ENCODE measurements around the gene KCNJ6. TPM values are rescaled to one million over a fixed set of nuclear protein-coding genes. Genes with fewer than 3 reads are reported as not detected.
"Not testable (repeated sequence)": the region's sequence is repeated elsewhere in the genome, so short reads cannot be mapped to it uniquely, and the experiment has no call there.

Gene KCNJ6
- total and polyA plus RNA-seq, 8 donors: 0.03 to 0.28 (median 0.17) TPM

- Histone ChIP-seq H3K4me3 (no peak overlapping the region), H3K27ac (no peak overlapping the region), H3K9me3 (no peaks in the 10 kb centered on the region), H3K36me3 (no peaks in the 10 kb centered on the region), H3K4me1 (no peaks in the 10 kb centered on the region), H3K27me3 (peaks cover 0 to 5% of the 10 kb centered on the region in 2 donors)
- DNase-seq (no peak), ATAC-seq (no peak)
- TF ChIP-seq CTCF (IDR thresholded peaks at IDR 0.05): no peak
- intact Hi-C loops (cut with DNase I): no loop called here
Observed at GRCh38 chr21:37647781-37648180, 268.5 kb downstream of the KCNJ6 start.

- ATAC-seq; H3K36me3 ChIP-seq; DNase-seq; intact Hi-C loops (cut with DNase I); H3K4me3 ChIP-seq; H3K9me3 ChIP-seq; H3K4me1 ChIP-seq; H3K27me3 ChIP-seq; H3K27ac ChIP-seq: not testable (repeated sequence)
Observed at GRCh38 chr21:37646761-37647160, 269.5 kb downstream of the KCNJ6 start.

GRCh38 chr21:37645848-37646247 is 270.4 kb downstream of the KCNJ6 start:
- Histone ChIP-seq H3K9me3 (no peaks in the 10 kb centered on the region), H3K27me3 (peaks cover 0 to 5% of the 10 kb centered on the region in 2 donors), H3K4me3 (no peak overlapping the region), H3K27ac (no peak overlapping the region), H3K36me3 (no peaks in the 10 kb centered on the region), H3K4me1 (no peaks in the 10 kb centered on the region)
- intact Hi-C loops (cut with DNase I): no loop called here
- DNase-seq (no peak), ATAC-seq (no peak)
- TF ChIP-seq CTCF (IDR thresholded peaks at IDR 0.05): no peak

GRCh38 chr21:37644636-37645035 is 271.6 kb downstream of the KCNJ6 start:
- Histone ChIP-seq H3K27ac (no peak overlapping the region), H3K4me3 (no peak overlapping the region), H3K27me3 (peaks cover 0 to 5% of the 10 kb centered on the region in 2 donors), H3K36me3 (no peaks in the 10 kb centered on the region), H3K9me3 (no peaks in the 10 kb centered on the region), H3K4me1 (no peaks in the 10 kb centered on the region)
- no peak for TF ChIP-seq CTCF (IDR thresholded peaks at IDR 0.05)
- intact Hi-C loops (cut with DNase I): no loop called here
- DNase-seq: no peak
- no peak for ATAC-seq

- H3K27ac ChIP-seq, H3K27me3 ChIP-seq: not testable (repeated sequence)
Observed at GRCh38 chr21:37643862-37644261, 272.4 kb downstream of the KCNJ6 start.

GRCh38 chr21:37642493-37642892 is 273.8 kb downstream of the KCNJ6 start:
- peak; percentile 89 for ATAC-seq
- intact Hi-C loops (cut with DNase I): no loop called here
- Histone ChIP-seq H3K4me3 (no peak overlapping the region), H3K9me3 (no peaks in the 10 kb centered on the region), H3K27ac (no peak overlapping the region), H3K27me3 (peaks cover 0 to 5% of the 10 kb centered on the region in 2 donors), H3K36me3 (no peaks in the 10 kb centered on the region), H3K4me1 (no peaks in the 10 kb centered on the region)
- no peak for DNase-seq
- TF ChIP-seq CTCF (IDR thresholded peaks at IDR 0.05): peak in 1 of 2 donors; percentile 11

More at GRCh38 chr21:37643862-37644261, 272.4 kb downstream of the KCNJ6 start:
- H3K36me3 ChIP-seq; H3K4me3 ChIP-seq; DNase-seq; ATAC-seq; intact Hi-C loops (cut with DNase I); H3K9me3 ChIP-seq; H3K4me1 ChIP-seq: not testable (repeated sequence)
